Trophoblast cell (in vitro differentiated cells and primary cell): ENCODE data around the gene ACOT4.

Experiments
- DNase-seq, 2 donors: peaks; one replicate each; pipeline ENCODE4 v3.0.0-alpha.2; 2016
- H2AFZ ChIP-seq: 2 replicates; pipeline ENCODE4 v1.6.1; 2013; ENCODE audit warnings: low read length, moderate library complexity, mild to moderate bottlenecking; ENCODE audit not compliant: insufficient read depth, poor library complexity
- H2AK5ac ChIP-seq: 2 replicates; pipeline ENCODE4 v1.6.1; 2013; ENCODE audit warnings: mild to moderate bottlenecking, low read length
- H2BK120ac ChIP-seq: 2 replicates; pipeline ENCODE4 v1.6.1; 2013; ENCODE audit warnings: low read length, mild to moderate bottlenecking, moderate library complexity; ENCODE audit not compliant: insufficient read depth, poor library complexity
- H2BK12ac ChIP-seq: 2 replicates; pipeline ENCODE4 v1.6.1; 2013; ENCODE audit warnings: mild to moderate bottlenecking, low read length, moderate library complexity
- H2BK5ac ChIP-seq: 2 replicates; pipeline ENCODE4 v1.6.1; 2013; ENCODE audit warnings: low read length, low read depth, moderate library complexity, mild to moderate bottlenecking; ENCODE audit not compliant: poor library complexity
- H3K14ac ChIP-seq: 2 replicates; pipeline ENCODE4 v1.6.1; 2013; ENCODE audit warnings: mild to moderate bottlenecking, low read length
- H3K18ac ChIP-seq: 2 replicates; pipeline ENCODE4 v1.6.1; 2013; ENCODE audit warnings: mild to moderate bottlenecking, low read length
- H3K23ac ChIP-seq: 2 replicates; pipeline ENCODE4 v1.6.1; 2013; ENCODE audit warnings: low read length
- H3K27ac ChIP-seq: 2 replicates; pipeline ENCODE4 v1.5.1; 2013; ENCODE audit warnings: low read depth, mild to moderate bottlenecking, inconsistent platforms, low read length, moderate library complexity
- H3K27me3 ChIP-seq: 2 replicates; pipeline ENCODE4 v1.6.1; 2013; ENCODE audit warnings: inconsistent platforms, mild to moderate bottlenecking, low read length, moderate library complexity; ENCODE audit not compliant: insufficient read depth
- H3K36me3 ChIP-seq, 2 experiments: 1 replicate in 1 of 2; 2 replicates in 1 of 2; pipeline ENCODE4 v1.6.1; 2013; ENCODE audit warnings: low read length in 2 of 2, mild to moderate bottlenecking in 2 of 2, moderate library complexity in 1 of 2; ENCODE audit not compliant: insufficient read depth in 2 of 2, control insufficient read depth in 1 of 2
- H3K4ac ChIP-seq: 2 replicates; pipeline ENCODE4 v1.6.1; 2013; ENCODE audit warnings: low read depth, mild to moderate bottlenecking, low read length, moderate library complexity
- H3K4me1 ChIP-seq, 2 experiments: 1 replicate in 1 of 2; 2 replicates in 1 of 2; pipeline ENCODE4 v1.6.1; 2013; ENCODE audit warnings: low read length in 2 of 2, mild to moderate bottlenecking in 2 of 2, moderate library complexity in 1 of 2; ENCODE audit not compliant: insufficient read depth in 2 of 2, control insufficient read depth in 1 of 2
- H3K4me2 ChIP-seq: 2 replicates; pipeline ENCODE4 v1.6.1; 2013; ENCODE audit warnings: inconsistent platforms, mild to moderate bottlenecking, low read length, moderate library complexity
- H3K4me3 ChIP-seq: 2 replicates; pipeline ENCODE4 v1.5.1; 2013; ENCODE audit warnings: mild to moderate bottlenecking, low read depth, low read length, inconsistent platforms
- H3K79me1 ChIP-seq: one replicate; pipeline ENCODE4 v1.6.1; 2013; ENCODE audit warnings: low read length
- H3K79me2 ChIP-seq: 2 replicates; pipeline ENCODE4 v1.6.1; 2013; ENCODE audit warnings: low read length, mild to moderate bottlenecking; ENCODE audit not compliant: control insufficient read depth, insufficient read depth, poor library complexity
- H3K9ac ChIP-seq: 2 replicates; pipeline ENCODE4 v1.6.1; 2013; ENCODE audit warnings: mild to moderate bottlenecking, low read length
- H3K9me3 ChIP-seq: 2 replicates; pipeline ENCODE4 v1.6.1; 2013; ENCODE audit warnings: low read depth, mild to moderate bottlenecking, control low read depth, inconsistent platforms, low read length; ENCODE audit not compliant: insufficient read depth
- H4K12ac ChIP-seq: 2 replicates; pipeline ENCODE4 v1.6.1; 2013; ENCODE audit warnings: low read depth, mild to moderate bottlenecking, low read length, moderate library complexity
- H4K8ac ChIP-seq: 2 replicates; pipeline ENCODE4 v1.6.1; 2013; ENCODE audit warnings: low read depth, mild to moderate bottlenecking, low read length, moderate library complexity
- H4K91ac ChIP-seq: one replicate; pipeline ENCODE4 v1.6.1; 2013; ENCODE audit warnings: low read depth, mild to moderate bottlenecking, low read length, moderate library complexity
- WGBS: extraction: QIAGEN DNeasy Blood & Tissue Kit; methylation state at CpG from one replicate; pipeline ENCODE4 v1.1.7; 2013; ENCODE audit warnings: missing lambda C conversion rate; ENCODE audit not compliant: insufficient read length, insufficient coverage; ENCODE audit errors: extremely low coverage; 5-methylcytosine and 5-hydroxymethylcytosine counted together

ACOT4 gene

GRCh38 chr14:73606271-73606670 lies 14.6 kb downstream of the ACOT4 start:
- Histone ChIP-seq H3K4ac (no peak overlapping the region), H3K79me2 (no peaks in the 10 kb centered on the region), H3K27me3 (no peaks in the 10 kb centered on the region), H3K4me2 (no peak overlapping the region), H3K14ac (no peak overlapping the region), H3K79me1 (no peaks in the 10 kb centered on the region), H3K9me3 (peaks cover 2% of the 10 kb centered on the region), H4K12ac (no peak overlapping the region), H2BK120ac (no peak overlapping the region), H2AK5ac (no peak overlapping the region), H3K4me3 (no peak overlapping the region), H4K8ac (no peak overlapping the region), H3K4me1 (no peaks in the 10 kb centered on the region), H3K36me3 (no peaks in the 10 kb centered on the region), H2AFZ (no peak overlapping the region), H3K9ac (no peak overlapping the region), H2BK12ac (no peak overlapping the region), H3K18ac (no peak overlapping the region), H3K27ac (no peak overlapping the region), H4K91ac (no peak overlapping the region), H3K23ac (no peak overlapping the region), H2BK5ac (no peak overlapping the region)
- no CpG with 5 or more reads among the region's 3 CpGs for WGBS
- no peak for DNase-seq

- H4K8ac ChIP-seq = no peak overlapping the region
- no peaks in the 10 kb centered on the region for H3K27me3 ChIP-seq
- H3K9me3 ChIP-seq = peaks cover 2% of the 10 kb centered on the region
- H3K4me3 ChIP-seq = no peak overlapping the region
- no peak overlapping the region for H2AK5ac ChIP-seq
- no peaks in the 10 kb centered on the region for H3K79me2 ChIP-seq
- no peak overlapping the region for H3K4me2 ChIP-seq
- no peak overlapping the region for H3K18ac ChIP-seq
- H3K4ac ChIP-seq = no peak overlapping the region
- H3K79me1 ChIP-seq = no peaks in the 10 kb centered on the region
- H3K27ac ChIP-seq = no peak overlapping the region
- H2BK12ac ChIP-seq = no peak overlapping the region
- H3K36me3 ChIP-seq = no peaks in the 10 kb centered on the region
- H2BK120ac ChIP-seq = no peak overlapping the region
- H4K91ac ChIP-seq = no peak overlapping the region
- DNase-seq = no peak
- no peak overlapping the region for H2BK5ac ChIP-seq
- H3K14ac ChIP-seq = no peak overlapping the region
- H2AFZ ChIP-seq = no peak overlapping the region
- no peak overlapping the region for H3K9ac ChIP-seq
- no peak overlapping the region for H3K23ac ChIP-seq
- H4K12ac ChIP-seq = no peak overlapping the region
- no peaks in the 10 kb centered on the region for H3K4me1 ChIP-seq
- WGBS = no CpG with 5 or more reads among the region's 1 CpG
These were observed 15.6 kb downstream of the ACOT4 start for GRCh38 chr14:73607241-73607640.

- no CpG with 5 or more reads among the region's 2 CpGs for WGBS
- H4K91ac ChIP-seq = no peak overlapping the region
- no peak overlapping the region for H3K14ac ChIP-seq
- H2BK12ac ChIP-seq = no peak overlapping the region
- no peaks in the 10 kb centered on the region for H3K27me3 ChIP-seq
- no peak overlapping the region for H2AFZ ChIP-seq
- H3K9ac ChIP-seq = no peak overlapping the region
- no peak for DNase-seq
- H4K12ac ChIP-seq = no peak overlapping the region
- no peak overlapping the region for H2BK120ac ChIP-seq
- no peaks in the 10 kb centered on the region for H3K36me3 ChIP-seq
- H3K18ac ChIP-seq = no peak overlapping the region
- no peak overlapping the region for H2BK5ac ChIP-seq
- peaks cover 7% of the 10 kb centered on the region for H3K79me1 ChIP-seq
- no peak overlapping the region for H3K4me3 ChIP-seq
- H3K4me2 ChIP-seq = no peak overlapping the region
- H2AK5ac ChIP-seq = no peak overlapping the region
- H3K4me1 ChIP-seq = no peaks in the 10 kb centered on the region
- peaks cover 2% of the 10 kb centered on the region for H3K9me3 ChIP-seq
- H4K8ac ChIP-seq = no peak overlapping the region
- H3K23ac ChIP-seq = no peak overlapping the region
- peaks cover 3% of the 10 kb centered on the region for H3K79me2 ChIP-seq
- H3K4ac ChIP-seq = no peak overlapping the region
- no peak overlapping the region for H3K27ac ChIP-seq
These were observed 19.0 kb downstream of the ACOT4 start for GRCh38 chr14:73610687-73611086.

GRCh38 chr14:73612339-73613045 lies 20.8 kb downstream of the ACOT4 start, which contains the start of gene ACOT6:
Gene ACOT6 (plus strand): TSS chr14:73612517. CDS start chr14:73612572, 55 bp downstream.
- peak within 1 kb of the TSS; percentile 35 for H2BK12ac ChIP-seq
- peak within 1 kb of the TSS; percentile 78 for H4K12ac ChIP-seq
- peak within 1 kb of the TSS; percentile 76 for H3K18ac ChIP-seq
- H3K23ac ChIP-seq = no peak within 1 kb of the TSS
- H3K4me3 ChIP-seq = peak within 1 kb of the TSS; percentile 75
- H3K27ac ChIP-seq = no peak within 1 kb of the TSS
- DNase-seq = peak; percentile 69 to 82
- H3K36me3 ChIP-seq = no peaks in the 10 kb centered on the region
- H3K4me2 ChIP-seq = peak within 1 kb of the TSS; percentile 87
- no peak within 1 kb of the TSS for H2BK5ac ChIP-seq
- peaks cover 2% of the 10 kb centered on the region for H3K9me3 ChIP-seq
- peak within 1 kb of the TSS; percentile 77 for H4K91ac ChIP-seq
- WGBS = no CpG with 5 or more reads among the region's 84 CpGs
- H4K8ac ChIP-seq = peak within 1 kb of the TSS; percentile 92
- H3K4ac ChIP-seq = peak within 1 kb of the TSS; percentile 47
- H3K27me3 ChIP-seq = no peaks in the 10 kb centered on the region
- H3K4me1 ChIP-seq = no peaks in the 10 kb centered on the region
- H2AK5ac ChIP-seq = no peak within 1 kb of the TSS
- H2BK120ac ChIP-seq = peak within 1 kb of the TSS; percentile 85
- H3K14ac ChIP-seq = peak within 1 kb of the TSS; percentile 80
- peaks cover 7% of the 10 kb centered on the region for H3K79me1 ChIP-seq
- no peak within 1 kb of the TSS for H3K9ac ChIP-seq
- peak within 1 kb of the TSS; percentile 73 for H2AFZ ChIP-seq
- peaks cover 3% of the 10 kb centered on the region for H3K79me2 ChIP-seq
